ENCODE data around the gene AIRE.
"Not testable (repeated sequence)": the region's sequence is repeated elsewhere in the genome, so short reads cannot be mapped to it uniquely, and the experiment has no call there.

The AIRE gene

GRCh38 chr21:44267655-44268142 is 18.0 kb upstream of the AIRE start:
- peak; percentile 47 for DNase-seq

- no peak for DNase-seq
Observed at GRCh38 chr21:44269090-44269489, 16.6 kb upstream of the AIRE start.

GRCh38 chr21:44271558-44272283 is 14.0 kb upstream of the AIRE start:
- no peak for DNase-seq

- DNase-seq = no peak
Observed at GRCh38 chr21:44272284-44272858, 13.3 kb upstream of the AIRE start.

- DNase-seq = no peak
Observed at GRCh38 chr21:44273046-44273445, 12.6 kb upstream of the AIRE start.

GRCh38 chr21:44275041-44275440 is 10.6 kb upstream of the AIRE start:
- no peak for DNase-seq

GRCh38 chr21:44279354-44280260 is 6.1 kb upstream of the AIRE start:
- DNase-seq = no peak

GRCh38 chr21:44281801-44282200 is 3.9 kb upstream of the AIRE start:
- DNase-seq = no peak

- no peak for DNase-seq
Observed at GRCh38 chr21:44282370-44282769, 3.3 kb upstream of the AIRE start.

GRCh38 chr21:44283211-44283785 is 2.4 kb upstream of the AIRE start:
- not testable (repeated sequence) for DNase-seq

- no peak for DNase-seq
Observed at GRCh38 chr21:44283948-44284347, 1.7 kb upstream of the AIRE start.

- DNase-seq = no peak
Observed at GRCh38 chr21:44286086-44286715, 525 bp downstream of the AIRE start.

- no peak for DNase-seq
Observed at GRCh38 chr21:44286716-44287632, 1.3 kb downstream of the AIRE start.

GRCh38 chr21:44288251-44289110 is 2.8 kb downstream of the AIRE start:
- no peak for DNase-seq

GRCh38 chr21:44289381-44290010 is 3.8 kb downstream of the AIRE start:
- no peak for DNase-seq

GRCh38 chr21:44290327-44291077 is 4.8 kb downstream of the AIRE start:
- no peak for DNase-seq

GRCh38 chr21:44291078-44291935 is 5.6 kb downstream of the AIRE start:
- no peak for DNase-seq

Data from CD4-positive, alpha-beta T cell treated with Interleukin-17A for 1 hour (primary cell).